Keratinocyte (primary cell): ENCODE measurements around the gene IL1RAP. TPM values are rescaled to one million over a fixed set of nuclear protein-coding genes. Genes with fewer than 3 reads are reported as not detected.
A peak's percentile ranks its signal among the peaks of the same experiment; 100 is the strongest.

Experiments used
- DNase-seq: peaks from one replicate; pipeline ENCODE4 v3.0.0-alpha.2; 2011; ENCODE audit warnings: low read depth, missing footprints, low spot score
- FAIRE-seq: peaks from 2 replicates; lab custom pipeline; 2011; peaks lifted over from hg19 to GRCh38; lab: Jason Lieb, UNC
- H2AFZ ChIP-seq: 2 replicates; pipeline ENCODE4 v1.6.0; 2012; ENCODE audit warnings: low read length, control low read depth, inconsistent platforms; ENCODE audit not compliant: control insufficient read depth
- H3K27ac ChIP-seq: 2 replicates; pipeline ENCODE4 v1.5.1; 2011; ENCODE audit warnings: low read length; ENCODE audit not compliant: control insufficient read depth, insufficient read depth
- H3K27me3 ChIP-seq: 3 replicates; pipeline ENCODE4 v1.6.0; 2011; ENCODE audit warnings: low read length; ENCODE audit not compliant: control insufficient read depth, insufficient read depth; ENCODE audit errors: extremely low read depth
- H3K36me3 ChIP-seq, 2 experiments: 2 replicates in 1 of 2; 3 replicates in 1 of 2; pipeline ENCODE4 v1.5.1; 2011; ENCODE audit warnings: low read length in 2 of 2, mild to moderate bottlenecking in 1 of 2; ENCODE audit not compliant: control insufficient read depth in 2 of 2, insufficient read depth in 2 of 2; ENCODE audit errors: extremely low read depth in 1 of 2
- H3K4me1 ChIP-seq: 3 replicates; pipeline ENCODE4 v1.5.1; 2011; ENCODE audit warnings: low read length; ENCODE audit not compliant: control insufficient read depth, insufficient read depth; ENCODE audit errors: extremely low read depth
- H3K4me2 ChIP-seq: 3 replicates; pipeline ENCODE4 v1.6.0; 2011; ENCODE audit warnings: low read depth, low read length; ENCODE audit not compliant: control insufficient read depth, insufficient read depth; ENCODE audit errors: extremely low read depth
- H3K4me3 ChIP-seq, 3 experiments: fragments of 200-600 bp in 1 of 3; sonication (generic) in 1 of 3; 2 replicates in 2 of 3; 3 replicates in 1 of 3; pipeline ENCODE4 v1.5.1; 2011 to 2016; ENCODE audit warnings: low read length in 3 of 3, mild to moderate bottlenecking in 3 of 3, control low read depth in 2 of 3, inconsistent platforms in 1 of 3, low read depth in 1 of 3, mixed read lengths in 1 of 3, mixed run types in 1 of 3, moderate library complexity in 1 of 3; ENCODE audit not compliant: control insufficient read depth in 2 of 3, insufficient read depth in 2 of 3; ENCODE audit errors: extremely low read depth in 1 of 3
- H3K79me2 ChIP-seq: 2 replicates; pipeline ENCODE4 v1.6.0; 2012; ENCODE audit warnings: low read length; ENCODE audit not compliant: control insufficient read depth, insufficient read depth
- H3K9ac ChIP-seq: 3 replicates; pipeline ENCODE4 v1.6.0; 2011; ENCODE audit warnings: low read length; ENCODE audit not compliant: control insufficient read depth, insufficient read depth; ENCODE audit errors: extremely low read depth
- H3K9me1 ChIP-seq: 3 replicates; pipeline ENCODE4 v1.6.0; 2011; ENCODE audit warnings: low read length; ENCODE audit not compliant: control insufficient read depth, insufficient read depth; ENCODE audit errors: extremely low read depth
- H3K9me3 ChIP-seq: 2 replicates; pipeline ENCODE4 v1.5.1; 2012; ENCODE audit warnings: low read depth, low read length; ENCODE audit not compliant: control insufficient read depth
- H4K20me1 ChIP-seq: 3 replicates; pipeline ENCODE4 v1.6.0; 2011; ENCODE audit warnings: low read length; ENCODE audit not compliant: control insufficient read depth, insufficient read depth; ENCODE audit errors: extremely low read depth
- CTCF ChIP-seq, 3 experiments: IDR thresholded peaks in 1 of 3; conservative IDR thresholded peaks in 1 of 3; optimal IDR thresholded peaks in 1 of 3; 2 replicates in 2 of 3; 3 replicates in 1 of 3; pipeline versions ENCODE3 to v1.5.1; 2011; ENCODE audit warnings: low read length in 3 of 3, mild to moderate bottlenecking in 3 of 3, moderate library complexity in 2 of 3, control low read depth in 1 of 3, inconsistent platforms in 1 of 3; ENCODE audit not compliant: insufficient read depth in 2 of 3; ENCODE audit errors: extremely low read depth in 1 of 3
- EZH2 ChIP-seq: IDR thresholded peaks from one replicate; pipeline ENCODE4 v1.6.1; 2012; ENCODE audit warnings: inconsistent platforms, mild to moderate bottlenecking, low read length, moderate library complexity
- dilution Hi-C: fragments of 300-500 bp; cut with MboI; formaldehyde crosslinking; loops from one replicate; pipeline ENCODE4 v1.7.0; 2020; ENCODE audit warnings: low sequenced_read_pairs; ENCODE audit not compliant: extremely low pct_ligation_motif_present
- polyA plus RNA-seq, 5 experiments: library from polyadenylated mRNA; depleted of rRNA in 3 of 5; stranded (reverse) in 3 of 5; stranded (forward) in 1 of 5; unstranded in 1 of 5; fragments of >200 nt; gene quantifications; 1 replicate in 1 of 5; 2 replicates in 3 of 5; 3 replicates in 1 of 5; pipeline versions ENCODE4 v1.2.1 to v1.2.3, GENCODE V29; 2011 to 2012; ENCODE audit warnings: missing spikeins in 2 of 5, low read depth in 1 of 5, low replicate concordance in 1 of 5

Gene IL1RAP
- polyA plus RNA-seq, 1 donor (not counting 4 experiments of a cell fraction or from before 2014, with no cell fraction given), result 69.7 TPM

GRCh38 chr3:190697502-190697830 is 183.6 kb downstream of the IL1RAP start:
- Histone ChIP-seq H3K9me3 (no peaks in the 10 kb centered on the region), H3K9ac (no peak overlapping the region), H3K4me3 (no peak overlapping the region), H3K4me1 (peaks cover 5% of the 10 kb centered on the region), H3K27me3 (no peaks in the 10 kb centered on the region), H3K9me1 (no peaks in the 10 kb centered on the region), H4K20me1 (no peaks in the 10 kb centered on the region), H3K4me2 (no peak overlapping the region), H3K27ac (no peak overlapping the region), H3K36me3 (no peaks in the 10 kb centered on the region), H3K79me2 (no peaks in the 10 kb centered on the region), H2AFZ (no peak overlapping the region)
- TF ChIP-seq EZH2 (no peak), CTCF (optimal IDR thresholded peaks at IDR 0.05 in 1 of 3, IDR thresholded peaks at IDR 0.05 in 1 of 3, conservative IDR thresholded peaks at IDR 0.05 in 1 of 3; ENCODE audit: extremely low read depth in 1 of 3, insufficient read depth in 2 of 3, low read length in 3 of 3) (no peak)
- no peak for DNase-seq
- FAIRE-seq, result no peak
- dilution Hi-C loops, result no loop called here

- DNase-seq, result no peak
- TF ChIP-seq CTCF (optimal IDR thresholded peaks at IDR 0.05 in 1 of 3, IDR thresholded peaks at IDR 0.05 in 1 of 3, conservative IDR thresholded peaks at IDR 0.05 in 1 of 3; ENCODE audit: extremely low read depth in 1 of 3, insufficient read depth in 2 of 3, low read length in 3 of 3), result no peak
- TF ChIP-seq EZH2, result no peak
- no peak overlapping the region for H3K4me3 ChIP-seq
- H3K79me2 ChIP-seq, result no peaks in the 10 kb centered on the region
- H3K4me1 ChIP-seq, result peaks cover 5% of the 10 kb centered on the region
- H3K27me3 ChIP-seq, result no peaks in the 10 kb centered on the region
- H3K4me2 ChIP-seq, result peak overlapping the region; percentile 4
- no peaks in the 10 kb centered on the region for H3K9me1 ChIP-seq
- H3K36me3 ChIP-seq, result no peaks in the 10 kb centered on the region
- H2AFZ ChIP-seq, result no peak overlapping the region
- FAIRE-seq, result peak; percentile 72
- no peaks in the 10 kb centered on the region for H3K9me3 ChIP-seq
- no peaks in the 10 kb centered on the region for H4K20me1 ChIP-seq
- dilution Hi-C loops, result no loop called here
- H3K27ac ChIP-seq, result no peak overlapping the region
- H3K9ac ChIP-seq, result no peak overlapping the region
Observed at GRCh38 chr3:190697901-190698300, 184.0 kb downstream of the IL1RAP start.
